NCI-H524 treated with DMSO at 0.1 percent for 48 hours (cell line): ENCODE results near the gene NAA10.

Experiments used
- DNase-seq: peaks from one replicate; lab custom pipeline; 2025; lab: John Stamatoyannopoulos, UW

The NAA10 gene

DNA sequence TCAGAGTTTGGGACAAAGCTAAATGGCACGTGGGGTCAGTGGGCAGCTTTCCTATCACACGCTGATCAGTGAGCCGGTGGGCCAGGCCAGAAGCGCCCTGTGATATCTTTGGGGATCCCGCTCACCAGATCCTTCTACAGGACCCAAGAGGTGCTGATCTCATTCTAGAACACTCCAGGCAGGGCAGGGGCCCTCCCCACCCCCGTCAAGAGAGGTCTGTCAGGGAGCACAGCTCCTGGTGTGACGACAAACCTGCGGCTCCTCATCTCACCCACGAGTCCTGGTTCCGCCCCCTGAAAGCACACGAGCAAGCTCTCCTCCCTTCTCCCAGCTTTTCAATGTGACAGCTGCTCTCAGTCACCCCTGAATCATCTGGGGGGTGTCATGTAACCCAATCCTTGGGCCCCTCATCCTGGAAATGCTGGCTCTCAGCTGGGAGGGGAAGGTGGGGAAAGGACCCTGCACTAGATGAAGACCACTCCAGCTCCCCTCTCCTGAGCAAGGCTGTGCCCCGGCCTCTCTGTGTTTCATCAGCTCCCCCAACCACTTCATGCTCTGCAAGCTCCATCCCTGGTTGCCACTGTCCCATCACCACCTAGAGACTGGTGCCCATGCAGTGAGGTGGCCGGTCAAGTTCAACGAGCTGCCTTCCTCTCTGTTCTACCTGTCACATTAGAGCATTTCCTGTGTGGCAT, 32.2 kb upstream of the NAA10 start:
- DNase-seq: no peak

DNA sequence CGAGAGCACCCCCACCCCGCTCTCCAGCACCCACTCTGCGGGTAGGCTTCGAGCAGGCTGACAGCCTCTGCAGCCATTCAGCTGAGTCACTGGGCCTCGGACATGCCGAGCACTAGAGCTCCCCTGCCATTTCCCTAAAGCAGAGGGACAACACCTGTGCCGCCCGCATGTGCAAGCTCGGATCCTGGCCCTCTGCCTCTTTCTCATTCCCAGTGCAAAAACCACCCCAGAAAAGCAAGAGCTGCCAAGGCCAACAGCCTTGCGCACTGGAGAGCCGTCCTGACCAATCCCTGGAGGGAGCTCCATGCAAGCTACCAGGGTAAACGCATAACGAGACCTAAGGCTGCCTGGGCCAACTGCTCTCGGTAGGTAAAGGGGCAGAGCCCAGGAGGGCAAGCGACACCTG, 31.4 kb upstream of the NAA10 start:
- DNase-seq: no peak

- no peak for DNase-seq
Observed at GRCh38 chrX:153965406-153965805, 30.6 kb upstream of the NAA10 start.

- no peak for DNase-seq
Observed at GRCh38 chrX:153964105-153964504, 29.3 kb upstream of the NAA10 start.

- no peak for DNase-seq
Observed at GRCh38 chrX:153963546-153963945, 28.7 kb upstream of the NAA10 start.

GRCh38 chrX:153961292-153961691, 26.5 kb upstream of the NAA10 start:
- DNase-seq: no peak

DNA sequence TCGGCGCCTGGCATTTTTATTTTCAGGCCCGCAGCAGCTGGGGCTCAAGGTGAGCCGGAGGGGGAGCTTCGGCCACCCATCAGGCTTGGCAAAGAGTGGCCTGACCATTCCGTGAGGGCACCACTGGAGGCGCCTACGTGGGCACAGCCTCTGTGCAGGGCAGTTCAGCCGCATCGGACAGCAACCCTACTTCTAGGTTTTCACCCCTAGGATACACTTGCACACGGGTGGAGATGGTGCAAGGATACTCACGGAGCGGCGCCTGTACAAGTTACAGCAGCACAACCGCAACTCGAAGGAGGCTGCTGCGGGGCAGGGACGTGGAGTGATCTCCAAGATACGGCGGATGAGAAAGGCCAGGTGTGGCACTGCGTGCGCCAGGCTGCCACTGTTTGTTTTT, 25.9 kb upstream of the NAA10 start:
- DNase-seq: no peak

DNA sequence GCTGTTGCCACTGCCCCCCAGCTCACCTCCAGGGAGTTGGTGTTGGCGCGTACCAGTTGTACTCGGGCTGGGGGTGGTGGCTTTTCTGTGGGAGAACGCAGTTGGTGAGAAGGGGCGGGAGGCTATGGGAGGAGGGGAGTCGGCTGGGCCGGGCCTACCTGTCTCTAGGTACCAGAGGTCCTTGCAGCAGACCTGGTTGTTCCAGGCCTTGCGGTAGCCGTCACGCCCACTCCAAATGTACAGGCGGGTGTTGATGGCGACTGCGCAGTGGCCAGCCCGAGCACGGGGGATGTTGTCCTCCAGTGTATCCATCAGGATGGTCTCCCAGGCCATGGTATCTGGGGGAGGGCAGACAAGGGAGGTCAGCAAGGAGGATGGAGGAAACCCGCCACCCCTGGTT, 25.2 kb upstream of the NAA10 start:
- DNase-seq: no peak

DNA sequence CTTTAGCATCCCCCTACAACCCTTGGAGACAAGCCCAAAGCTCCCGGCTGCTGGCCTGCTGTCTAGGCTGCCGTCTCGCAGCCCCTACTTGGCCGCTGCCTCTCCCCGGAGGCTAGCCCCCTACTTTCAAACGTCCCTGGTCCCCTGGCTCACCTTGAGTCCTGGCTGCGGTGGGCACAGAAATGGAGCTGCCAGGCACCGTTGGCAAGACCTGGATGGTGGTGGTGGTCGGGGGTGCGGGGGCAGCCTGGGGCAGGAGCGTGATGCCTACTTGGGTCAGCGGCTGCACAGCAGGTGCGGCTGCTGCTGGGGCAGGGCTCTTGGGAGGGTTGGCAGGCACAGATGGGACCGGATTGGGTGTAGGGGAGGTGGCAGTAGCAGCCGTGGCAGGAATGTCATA, 24.8 kb upstream of the NAA10 start:
- DNase-seq: no peak

GRCh38 chrX:153958605-153959004, 23.8 kb upstream of the NAA10 start:
- DNase-seq: no peak

DNA sequence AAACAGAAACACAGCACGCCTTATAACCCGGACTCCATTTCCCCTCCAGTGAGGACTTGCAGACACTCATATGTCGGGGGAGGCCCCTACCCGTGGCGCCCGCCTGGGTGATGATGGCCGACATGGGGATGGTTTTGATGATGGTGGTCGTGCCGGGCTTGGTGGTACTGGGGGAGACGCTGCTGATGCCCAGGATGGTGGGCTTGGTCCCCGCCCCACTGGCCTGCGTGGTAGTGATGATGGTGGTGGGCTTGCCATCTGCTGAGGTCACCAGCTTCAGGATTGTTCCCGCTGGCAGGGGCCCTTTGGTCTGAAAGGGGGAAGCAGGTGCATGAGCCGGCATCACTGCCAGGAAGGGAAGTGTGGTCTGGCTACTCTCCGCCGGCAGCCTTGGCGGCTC, 22.4 kb upstream of the NAA10 start:
- no peak for DNase-seq

DNA sequence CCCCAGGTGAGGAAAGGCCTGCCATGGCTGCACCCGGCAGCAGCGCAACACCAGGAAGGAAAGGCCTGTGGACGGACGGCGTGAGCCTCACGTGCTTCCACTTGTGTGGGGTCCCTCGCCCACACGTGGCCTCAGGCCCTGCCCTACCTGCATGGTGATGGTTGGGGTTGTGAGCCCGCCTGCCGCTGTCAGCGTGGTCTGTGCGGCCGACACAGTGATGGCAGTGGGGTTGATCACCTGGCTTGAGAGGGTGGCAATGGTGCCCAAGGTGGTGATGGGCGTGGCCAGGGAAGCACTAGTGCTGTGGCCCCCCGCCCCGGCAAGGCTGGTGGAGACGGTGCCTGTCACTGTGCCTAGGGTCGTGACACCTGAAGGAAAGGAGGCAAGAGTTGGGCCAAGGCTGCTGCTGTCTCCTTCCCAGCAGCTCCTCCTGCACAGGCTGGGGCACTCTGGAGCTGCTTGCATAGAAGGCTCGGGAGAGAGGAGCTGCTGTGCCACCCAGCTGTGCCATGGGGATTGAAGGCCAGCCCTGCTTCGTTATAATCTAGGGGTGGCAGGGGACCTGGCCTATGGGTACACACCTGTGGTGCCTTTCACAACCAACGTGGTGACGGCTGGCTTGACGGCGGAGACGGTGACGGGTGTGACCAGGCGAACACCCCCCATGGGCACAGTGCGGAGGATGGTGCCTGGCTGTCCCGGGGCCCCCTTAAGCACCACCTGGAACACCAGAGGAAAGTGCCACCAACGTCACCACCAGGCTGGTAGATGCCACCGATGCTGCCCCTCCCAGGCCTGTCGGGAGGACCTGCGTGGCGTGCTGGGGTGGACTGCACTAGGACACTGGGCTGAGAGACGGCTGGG, 21.4 kb upstream of the NAA10 start:
- DNase-seq: no peak

- DNase-seq: no peak
Observed at GRCh38 chrX:153955228-153955732, 20.4 kb upstream of the NAA10 start.

DNA sequence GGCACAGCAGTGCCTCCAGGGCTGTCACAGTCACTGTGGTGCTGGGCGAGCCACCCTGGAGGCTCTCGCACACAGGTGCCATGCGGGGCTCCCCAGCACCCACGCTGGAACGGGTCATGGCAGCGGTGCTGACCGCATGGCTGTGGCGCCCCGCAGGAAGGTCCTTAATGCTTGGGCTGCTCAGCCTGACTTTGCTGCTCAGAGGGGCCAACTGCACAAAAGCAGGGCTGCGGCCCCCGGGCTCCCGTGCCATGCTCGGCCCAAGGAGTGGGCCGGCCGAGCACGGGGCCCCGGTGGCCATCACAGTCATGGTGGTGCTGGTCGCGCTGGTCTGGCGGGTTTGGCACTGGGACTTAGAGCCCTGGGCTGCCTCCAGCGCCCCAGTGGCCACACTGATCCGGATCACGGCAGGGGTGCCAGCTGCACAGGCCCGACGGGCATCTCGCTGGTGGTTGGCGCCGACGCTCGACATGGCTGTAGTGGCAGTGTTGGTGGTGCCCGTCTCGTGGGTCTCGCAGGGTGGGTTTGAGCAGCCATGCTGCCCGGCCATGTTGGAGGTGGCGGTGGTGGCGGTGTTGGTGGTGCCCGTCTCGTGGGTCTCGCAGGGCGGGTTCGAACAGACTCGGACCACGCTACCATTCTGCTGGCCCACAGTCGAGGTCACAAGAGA, 19.9 kb upstream of the NAA10 start:
- DNase-seq: no peak

GRCh38 chrX:153953892-153954557, 19.2 kb upstream of the NAA10 start:
- no peak for DNase-seq

GRCh38 chrX:153953342-153953830, 18.5 kb upstream of the NAA10 start:
- DNase-seq: no peak

DNA sequence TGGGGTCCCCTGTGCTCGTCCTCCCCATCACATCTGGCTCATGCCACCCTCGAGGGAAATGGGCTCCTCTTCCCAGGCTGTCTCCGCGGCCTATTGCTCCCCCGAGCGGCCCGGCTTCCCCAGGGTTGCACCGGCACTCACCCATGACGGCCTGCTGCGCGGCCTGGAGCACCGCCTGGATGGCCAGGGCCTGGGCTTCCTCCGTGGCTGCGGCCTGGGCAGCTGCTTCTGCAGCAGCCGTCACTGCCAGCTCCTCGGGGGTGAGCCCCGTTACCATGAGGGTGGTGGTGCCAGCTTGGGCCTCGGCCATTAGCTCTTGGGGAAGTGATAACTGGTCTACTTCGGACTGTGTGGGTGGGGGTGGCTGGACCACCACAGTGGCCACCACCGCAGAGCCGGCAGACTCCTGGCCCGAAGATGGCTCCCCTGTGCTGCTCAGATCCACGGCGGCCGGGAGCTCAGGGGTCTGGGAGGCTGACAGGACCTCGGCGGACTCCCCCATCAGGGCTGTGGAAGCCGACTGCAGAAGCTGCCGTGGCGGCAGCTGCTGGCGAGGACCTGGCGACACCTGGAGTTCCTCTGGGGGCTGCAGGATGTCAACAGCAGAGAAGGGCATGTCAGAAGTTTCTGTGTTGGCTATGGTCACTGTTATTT, 17.7 kb upstream of the NAA10 start:
- no peak for DNase-seq

- DNase-seq: no peak
Observed at GRCh38 chrX:153951683-153952372, 17.0 kb upstream of the NAA10 start.

DNA sequence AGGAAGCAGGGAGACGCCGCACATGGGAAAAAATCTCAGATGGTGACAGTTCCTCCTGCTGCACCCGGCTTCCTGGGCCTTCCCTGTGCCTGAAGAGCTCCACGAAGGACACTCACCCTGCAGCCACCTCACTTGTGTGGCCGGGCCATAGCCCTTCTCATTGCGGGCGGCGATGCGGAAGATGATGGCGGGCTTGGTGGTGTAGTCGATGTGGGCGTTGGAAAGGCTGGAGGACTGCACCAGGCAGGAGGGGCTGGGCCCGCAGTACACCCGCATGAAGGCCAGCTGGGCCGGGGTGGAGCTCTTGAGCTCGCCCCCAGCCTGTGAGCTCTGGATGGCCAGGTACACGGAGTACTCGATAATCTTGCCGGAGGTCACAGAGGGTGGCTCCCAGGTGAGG, 15.3 kb upstream of the NAA10 start:
- DNase-seq: no peak

DNA sequence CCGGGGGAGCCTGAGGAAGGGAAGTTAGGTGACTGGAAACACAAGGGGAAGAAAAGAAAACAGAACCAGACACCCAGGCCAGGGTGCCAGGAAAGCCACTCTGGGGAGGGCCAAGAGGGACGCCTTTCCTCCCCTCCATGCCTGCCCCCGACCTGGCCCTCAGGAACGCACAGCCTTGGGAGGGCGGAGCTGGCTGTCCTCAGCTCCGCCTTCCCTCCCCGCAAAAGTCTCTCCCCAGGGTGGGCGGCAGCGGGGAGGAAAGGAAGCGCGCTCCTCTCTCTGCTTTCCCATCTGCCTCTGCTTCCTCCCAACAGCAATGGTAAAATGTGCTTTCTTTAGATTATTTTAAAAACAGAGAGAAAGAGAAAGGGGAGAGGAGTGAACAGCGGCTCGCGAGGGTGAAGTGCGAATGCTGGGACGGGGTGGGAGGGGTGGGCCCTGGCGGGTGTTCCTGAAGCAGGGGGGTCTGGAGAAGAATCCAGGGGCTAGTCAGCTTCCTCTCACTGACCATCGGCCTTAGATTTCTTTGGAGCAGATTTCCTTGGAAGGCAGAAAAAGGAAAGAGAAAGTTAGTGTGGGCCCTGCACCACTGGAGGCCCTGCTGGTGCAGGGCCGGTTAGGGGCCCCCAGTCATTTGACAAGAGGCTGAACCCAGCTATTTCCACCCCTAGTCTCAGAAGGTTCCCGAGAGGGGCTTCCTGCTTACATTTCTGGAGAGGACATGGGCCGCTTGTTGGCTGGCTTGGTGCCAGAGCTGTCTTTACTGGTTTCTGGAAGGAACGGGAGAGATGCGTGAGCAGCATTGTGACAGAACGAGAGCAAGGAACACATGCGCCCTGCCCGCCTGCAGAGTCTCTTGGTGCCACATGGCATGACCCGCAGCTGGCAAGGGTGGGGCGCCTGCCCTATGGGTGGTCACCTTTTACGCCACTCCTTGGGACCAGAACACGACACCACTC, 14.3 kb upstream of the NAA10 start:
- no peak for DNase-seq
